ENCODE results near the gene ROR1.
"Not testable (repeated sequence)": the region's sequence is repeated elsewhere in the genome, so short reads cannot be mapped to it uniquely, and the experiment has no call there.

Gene ROR1

GRCh38 chr1:63825111-63825510 lies 51.3 kb downstream of the ROR1 start:
- DNase-seq, result no peak

DNA sequence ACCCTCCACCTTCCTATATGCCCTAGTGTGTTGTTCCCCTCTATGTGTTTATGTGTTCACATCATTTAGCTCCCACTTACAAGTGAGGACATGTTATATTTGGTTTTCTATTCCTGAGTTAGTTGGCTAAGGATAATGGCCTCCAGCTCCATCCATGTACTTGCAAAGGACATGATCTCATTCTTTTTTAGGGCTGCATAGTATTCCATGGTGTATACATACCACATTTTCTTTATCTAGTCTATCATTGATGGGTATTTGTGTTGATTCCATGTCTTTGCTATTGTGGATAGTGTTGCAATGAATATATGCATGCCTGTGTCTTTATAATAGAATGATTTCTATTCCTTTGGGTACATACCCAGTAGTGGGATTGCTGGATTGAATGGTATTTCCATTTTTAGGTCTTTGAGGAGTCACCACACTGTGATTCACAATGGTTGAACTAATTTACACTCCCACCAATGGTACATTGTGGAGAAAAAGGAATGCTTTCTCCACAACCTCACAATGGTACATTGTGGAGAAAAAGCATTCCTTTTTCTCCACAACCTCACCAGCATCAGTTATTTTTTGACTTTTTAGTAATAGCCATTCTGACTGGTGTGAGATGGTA lies 52.5 kb downstream of the ROR1 start:
- not testable (repeated sequence) for DNase-seq

GRCh38 chr1:63827411-63828321 lies 53.8 kb downstream of the ROR1 start:
- no peak for DNase-seq

- no peak for DNase-seq
These were observed 54.7 kb downstream of the ROR1 start for GRCh38 chr1:63828322-63829044.

DNA sequence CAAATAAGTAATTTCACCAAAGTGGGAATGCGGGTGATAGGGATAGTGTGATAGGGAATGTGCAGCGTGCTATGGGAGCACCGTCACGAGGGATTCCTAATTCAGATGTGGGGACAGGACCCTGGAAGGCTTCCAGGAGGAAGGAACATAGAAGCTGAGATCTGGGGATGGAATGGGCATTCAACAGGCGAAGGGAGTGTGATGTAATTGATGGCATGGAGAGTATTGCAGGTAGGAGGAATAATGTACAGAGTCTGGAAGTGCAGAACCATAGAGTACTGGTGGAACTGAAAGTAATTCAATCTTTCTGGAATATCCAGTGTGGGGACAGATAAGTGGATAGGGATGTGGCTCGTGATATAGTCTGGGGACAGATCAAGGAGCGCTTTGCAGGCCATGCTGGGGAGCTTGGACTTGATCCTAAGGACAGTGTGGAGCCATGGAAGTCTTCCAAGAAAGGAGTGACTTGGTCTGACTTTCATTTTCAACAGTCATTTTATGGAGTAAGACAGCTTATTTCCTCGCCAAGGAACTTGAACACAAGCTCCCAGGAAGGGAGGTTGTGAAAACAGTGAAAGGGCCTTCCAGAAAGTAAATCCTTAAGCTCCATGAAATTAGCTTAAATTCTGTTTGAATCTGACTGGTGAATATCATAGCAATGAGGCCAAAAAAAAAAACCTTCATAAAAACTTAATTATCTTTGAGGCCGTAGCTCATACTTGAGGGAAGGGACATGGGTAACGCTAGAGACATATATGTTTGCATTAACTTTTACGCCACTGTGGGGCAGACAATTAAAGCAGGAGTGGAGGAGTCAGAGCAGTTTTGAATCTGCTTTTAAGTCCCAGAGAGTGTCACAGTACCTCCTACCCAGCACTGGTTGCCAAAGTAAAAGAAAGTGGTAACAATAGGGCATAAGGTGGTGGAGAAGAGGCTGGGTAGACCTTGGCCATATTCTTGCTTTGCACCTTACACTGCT lies 55.8 kb downstream of the ROR1 start:
- DNase-seq, result no peak

- DNase-seq, result no peak
These were observed 57.6 kb downstream of the ROR1 start for GRCh38 chr1:63831409-63831808.

DNA sequence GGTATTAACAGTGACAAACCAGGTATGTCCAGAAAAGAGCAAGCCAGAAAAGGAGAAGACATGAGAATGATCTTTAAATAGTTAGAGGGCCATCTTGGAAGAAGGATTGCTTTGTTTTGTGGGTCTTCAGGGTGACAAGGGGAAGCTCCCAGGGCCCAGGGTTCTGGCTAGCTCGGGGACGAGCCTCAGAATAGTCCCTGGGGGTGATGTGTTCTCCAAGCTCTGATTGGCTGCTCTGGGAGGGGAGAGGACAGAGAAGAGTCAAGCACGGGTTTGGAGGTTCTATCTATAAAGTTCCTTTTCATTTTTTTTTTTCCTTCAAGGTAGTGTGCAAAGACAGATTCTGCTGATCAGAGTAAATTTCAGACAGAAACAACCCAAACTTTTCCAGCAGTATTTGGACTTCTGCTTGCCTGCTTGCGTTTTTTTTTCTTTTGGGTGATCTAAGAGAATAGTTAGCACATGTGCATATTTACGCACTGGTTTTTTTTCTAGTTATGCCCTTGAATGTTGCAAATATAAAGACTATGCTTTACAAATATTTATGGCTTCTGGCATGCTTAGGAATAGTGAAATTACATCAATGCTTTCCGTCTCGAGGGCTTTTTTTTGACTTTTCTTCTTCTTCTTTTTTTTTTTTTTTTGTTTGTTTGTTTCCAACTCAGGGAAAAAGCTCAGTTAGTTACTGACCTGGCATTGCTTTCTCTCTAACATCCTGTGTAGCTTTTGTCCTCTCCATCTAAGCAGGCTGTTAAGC lies 59.7 kb downstream of the ROR1 start:
- no peak for DNase-seq

DNA sequence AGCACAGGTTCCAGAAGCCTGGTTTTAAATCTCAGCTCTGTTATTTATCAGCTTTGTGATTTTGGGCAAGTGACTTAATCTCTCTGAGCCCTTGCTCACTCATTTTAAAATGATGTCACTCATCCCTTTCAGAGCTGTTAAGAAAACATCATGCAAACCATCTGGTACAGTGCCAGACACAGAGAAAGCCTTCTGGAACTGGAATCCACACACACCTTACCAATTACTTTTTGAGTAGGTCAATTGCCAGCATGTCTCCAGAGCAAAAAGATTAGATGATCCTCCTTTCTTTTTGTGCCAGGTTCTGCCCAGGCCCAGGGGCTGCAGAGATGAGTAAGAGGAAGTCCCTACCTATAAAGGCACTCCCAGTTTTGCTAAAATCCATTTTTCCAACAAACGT lies 61.3 kb downstream of the ROR1 start:
- DNase-seq, result no peak

GRCh38 chr1:63836374-63836773 lies 62.6 kb downstream of the ROR1 start:
- DNase-seq, result no peak

GRCh38 chr1:63836830-63837229 lies 63.0 kb downstream of the ROR1 start:
- DNase-seq, result no peak

GRCh38 chr1:63843010-63843409 lies 69.2 kb downstream of the ROR1 start:
- no peak for DNase-seq

DNA sequence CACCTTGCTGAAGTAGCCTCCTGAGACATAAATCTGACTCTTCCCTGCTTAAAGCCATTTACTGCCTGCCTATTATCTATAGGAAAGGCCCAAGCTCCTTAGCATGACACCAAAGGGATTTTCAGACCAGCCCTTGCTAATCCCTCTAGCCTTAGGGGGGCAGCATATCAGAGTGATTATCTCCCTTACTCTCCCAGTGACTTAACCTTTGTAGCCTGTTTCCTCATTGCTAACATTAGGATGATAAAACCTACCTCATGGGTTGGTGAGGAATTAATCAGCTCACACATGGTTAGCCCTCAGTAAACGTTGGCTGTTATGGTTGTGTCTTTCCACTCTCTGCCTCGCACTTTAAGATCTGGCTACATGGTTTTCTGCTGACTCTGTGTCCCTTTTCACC lies 70.1 kb downstream of the ROR1 start:
- no peak for DNase-seq

GRCh38 chr1:63845346-63845745 lies 71.5 kb downstream of the ROR1 start:
- no peak for DNase-seq

- DNase-seq, result no peak
These were observed 73.6 kb downstream of the ROR1 start for GRCh38 chr1:63847308-63847910.

DNA sequence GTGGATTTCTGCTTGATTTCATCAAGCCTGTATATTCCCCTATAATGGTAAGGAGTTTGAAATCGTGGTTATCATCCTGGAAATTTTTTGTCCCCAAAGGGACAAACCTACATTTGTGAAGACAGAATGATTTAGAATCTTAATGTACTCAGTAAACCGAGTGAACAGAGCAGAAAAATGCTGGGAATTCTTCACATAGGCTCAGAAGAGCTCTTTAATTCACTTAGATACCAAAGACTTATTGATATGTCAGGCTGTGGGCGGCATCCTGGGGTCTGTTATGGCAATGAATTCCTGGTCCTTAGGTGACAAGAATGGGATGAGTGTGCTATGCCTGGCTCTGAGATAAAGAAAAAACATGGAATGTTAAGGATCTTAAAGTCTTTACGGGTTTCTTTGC lies 74.9 kb downstream of the ROR1 start:
- DNase-seq, result no peak

DNA sequence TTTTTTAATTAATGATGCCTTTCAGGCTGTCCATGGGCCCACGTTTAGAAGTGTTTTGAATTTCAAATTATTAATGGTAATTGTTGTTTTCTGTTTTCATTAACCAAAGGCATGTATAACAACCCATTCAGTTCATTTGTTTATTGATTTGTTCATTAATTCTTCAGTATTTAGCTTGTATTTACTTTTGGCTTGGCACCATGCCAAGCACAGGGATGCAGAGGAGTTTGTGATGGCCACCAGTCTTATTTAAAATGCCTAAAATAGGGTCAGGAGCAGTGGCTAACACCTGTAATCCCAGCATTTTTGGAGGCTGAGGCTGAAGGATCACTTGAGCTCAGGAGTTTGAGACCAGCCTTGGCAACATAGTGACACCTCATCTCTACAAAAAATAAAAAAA lies 75.3 kb downstream of the ROR1 start:
- no peak for DNase-seq

- no peak for DNase-seq
These were observed 80.3 kb downstream of the ROR1 start for GRCh38 chr1:63854091-63854490.

- DNase-seq, result no peak
These were observed 82.1 kb downstream of the ROR1 start for GRCh38 chr1:63855942-63856341.

DNA sequence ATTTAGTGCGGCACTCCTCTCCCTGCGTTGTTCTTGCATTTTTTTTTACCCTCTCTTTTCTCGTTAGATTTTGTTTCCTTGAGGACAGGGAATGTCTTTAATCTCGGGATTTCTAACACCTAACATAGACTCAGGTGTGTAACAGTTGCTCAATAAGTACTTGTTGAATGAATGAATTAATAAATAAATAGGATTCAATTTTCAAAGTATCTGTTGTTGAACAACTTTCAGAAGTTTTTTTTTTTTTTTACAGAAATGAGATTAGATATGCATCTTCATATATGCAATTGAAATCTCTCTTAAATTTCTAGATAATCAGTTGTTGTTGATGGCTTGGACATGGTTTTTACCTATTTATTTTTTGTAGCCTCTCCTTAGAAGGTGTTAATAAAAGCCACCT lies 83.1 kb downstream of the ROR1 start:
- DNase-seq, result no peak

- no peak for DNase-seq
These were observed 83.7 kb downstream of the ROR1 start for GRCh38 chr1:63857478-63857877.

GRCh38 chr1:63858153-63858552 lies 84.3 kb downstream of the ROR1 start:
- no peak for DNase-seq

Data from NCI-H1930 (cell line).